ENCODE data around the gene RNF112.
A peak's percentile ranks its signal among the peaks of the same experiment; 100 is the strongest.

RNF112 gene

DNA sequence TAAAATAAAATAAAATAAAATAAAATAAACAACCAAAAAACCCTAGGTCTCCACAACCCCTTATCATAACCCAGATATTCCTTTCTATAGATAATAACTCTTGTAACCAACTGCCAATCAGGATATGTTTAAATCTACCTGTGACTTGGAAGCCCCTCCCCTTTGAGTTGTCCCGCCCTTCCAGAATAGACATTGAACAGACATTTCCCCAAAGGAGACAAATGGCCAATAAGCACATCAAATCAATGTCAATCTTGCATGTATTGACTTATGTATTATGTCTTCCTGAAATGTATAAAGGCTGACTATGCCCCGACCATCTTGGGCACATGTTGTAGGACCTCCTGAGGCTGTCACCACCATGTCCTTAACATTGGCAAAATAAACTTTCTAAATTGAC, 34.2 kb upstream of the RNF112 start:
- FAIRE-seq: peak; percentile 45

DNA sequence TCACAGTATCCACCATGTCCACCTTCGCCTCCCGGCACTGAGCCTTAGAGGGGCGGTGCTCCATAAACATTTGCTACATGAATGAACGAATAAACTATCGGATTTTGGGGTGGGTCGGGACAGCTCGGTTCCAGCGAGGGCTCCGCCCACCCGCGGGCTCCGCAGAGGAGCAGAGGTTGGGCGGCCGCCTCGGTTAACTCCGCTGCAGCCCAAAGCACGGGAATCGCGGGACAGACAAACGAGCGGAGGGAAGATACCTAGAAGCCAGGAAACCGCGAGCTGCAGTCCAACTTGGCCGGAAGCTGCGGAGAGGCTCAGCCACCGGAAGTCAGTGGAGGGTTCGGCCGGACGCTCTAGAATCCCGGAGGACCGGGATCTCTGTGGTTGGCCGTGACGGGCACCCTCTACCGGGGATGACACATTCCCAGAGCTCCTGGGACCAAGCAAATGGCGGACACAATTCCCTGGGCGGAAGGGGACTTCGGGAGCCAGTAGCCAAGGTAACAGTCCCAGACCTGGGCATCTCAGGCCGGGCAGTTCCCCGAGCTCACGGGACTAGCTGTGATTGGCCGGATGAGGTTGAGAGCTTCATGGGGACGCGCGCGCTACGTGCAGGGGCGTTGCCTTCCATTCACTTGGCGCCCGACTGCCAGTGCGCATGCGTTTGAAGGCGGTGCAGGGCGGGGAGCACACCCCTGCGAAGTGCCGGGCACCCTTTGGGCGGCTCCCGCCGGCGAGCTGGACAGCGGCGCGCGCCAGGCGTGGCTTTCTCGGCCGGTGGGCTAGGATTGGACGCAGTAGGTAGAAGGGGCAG, 33.2 kb upstream of the RNF112 start:
- peak; percentile 80 for FAIRE-seq

DNA sequence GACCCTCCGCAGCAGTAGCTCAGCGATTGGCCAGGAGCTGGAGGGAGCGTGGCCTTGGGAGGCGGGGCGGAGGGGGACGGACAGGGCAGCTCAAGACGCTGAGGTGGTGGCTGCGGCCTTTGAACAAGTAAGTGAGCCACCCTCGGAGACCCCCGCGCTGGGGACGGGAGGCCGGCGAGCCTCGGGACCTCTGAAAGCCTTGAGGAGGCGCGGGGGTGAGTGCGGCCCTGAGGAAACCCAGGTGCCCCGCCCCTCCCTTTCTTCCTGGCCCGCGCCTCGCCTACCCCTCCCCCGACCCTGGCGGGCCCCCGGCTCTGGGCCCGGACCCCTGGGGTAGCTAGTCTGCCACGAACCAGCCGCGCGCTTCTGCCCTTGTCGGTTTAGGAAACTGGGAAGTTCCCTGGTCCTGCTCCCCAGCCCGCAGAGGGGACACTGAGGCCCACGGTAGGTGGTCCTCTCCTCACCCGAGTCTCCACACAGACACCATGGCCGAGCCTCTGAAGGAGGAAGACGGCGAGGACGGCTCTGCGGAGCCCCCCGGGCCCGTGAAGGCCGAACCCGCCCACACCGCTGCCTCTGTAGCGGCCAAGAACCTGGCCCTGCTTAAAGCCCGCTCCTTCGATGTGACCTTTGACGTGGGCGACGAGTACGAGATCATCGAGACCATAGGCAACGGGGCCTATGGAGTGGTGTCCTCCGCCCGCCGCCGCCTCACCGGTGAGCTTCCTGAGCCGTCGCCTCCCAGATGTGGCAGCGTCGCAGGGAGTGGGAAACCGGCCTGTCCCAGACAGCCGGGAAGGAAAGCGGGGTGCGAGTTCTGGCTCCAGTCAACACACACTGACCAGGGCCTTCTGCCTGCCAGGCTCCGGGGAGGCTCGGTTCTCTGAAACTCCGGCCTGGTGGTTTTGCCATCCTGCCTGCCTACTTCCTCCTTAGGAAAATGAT, 32.3 kb upstream of the RNF112 start, which contains the start of gene MAPK7:
TSS of gene MAPK7 (plus strand) at position 83 of the 945 bp plus-strand sequence. CDS start at position 486, 403 bp downstream.
- FAIRE-seq: no peak

DNA sequence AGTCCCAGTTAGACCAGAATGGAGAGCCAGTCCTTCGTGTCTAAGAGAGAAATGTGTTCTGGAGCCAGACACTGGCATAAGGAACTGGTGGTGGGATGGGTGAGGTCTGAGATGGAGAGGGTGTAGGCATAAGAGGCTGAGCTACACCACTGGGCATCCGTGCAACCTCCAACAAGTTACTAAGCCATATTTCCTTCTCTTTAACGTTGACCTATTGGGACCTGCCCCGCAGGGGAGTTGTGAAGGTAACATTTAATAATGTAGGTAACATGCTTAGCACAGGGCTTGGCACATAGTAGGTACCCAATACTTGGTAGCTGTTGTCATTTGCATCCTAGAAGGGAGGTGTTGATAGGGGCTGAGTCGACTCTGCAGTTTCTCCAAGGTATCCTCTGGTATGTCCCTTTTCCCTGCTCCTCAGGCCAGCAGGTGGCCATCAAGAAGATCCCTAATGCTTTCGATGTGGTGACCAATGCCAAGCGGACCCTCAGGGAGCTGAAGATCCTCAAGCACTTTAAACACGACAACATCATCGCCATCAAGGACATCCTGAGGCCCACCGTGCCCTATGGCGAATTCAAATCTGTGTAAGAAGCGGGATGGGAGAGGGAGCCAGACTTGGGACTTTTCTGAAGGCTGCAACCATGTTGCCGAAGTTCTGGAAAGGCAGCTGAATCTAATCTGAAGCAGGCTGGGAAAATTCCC, 31.5 kb upstream of the RNF112 start:
- FAIRE-seq: no peak

DNA sequence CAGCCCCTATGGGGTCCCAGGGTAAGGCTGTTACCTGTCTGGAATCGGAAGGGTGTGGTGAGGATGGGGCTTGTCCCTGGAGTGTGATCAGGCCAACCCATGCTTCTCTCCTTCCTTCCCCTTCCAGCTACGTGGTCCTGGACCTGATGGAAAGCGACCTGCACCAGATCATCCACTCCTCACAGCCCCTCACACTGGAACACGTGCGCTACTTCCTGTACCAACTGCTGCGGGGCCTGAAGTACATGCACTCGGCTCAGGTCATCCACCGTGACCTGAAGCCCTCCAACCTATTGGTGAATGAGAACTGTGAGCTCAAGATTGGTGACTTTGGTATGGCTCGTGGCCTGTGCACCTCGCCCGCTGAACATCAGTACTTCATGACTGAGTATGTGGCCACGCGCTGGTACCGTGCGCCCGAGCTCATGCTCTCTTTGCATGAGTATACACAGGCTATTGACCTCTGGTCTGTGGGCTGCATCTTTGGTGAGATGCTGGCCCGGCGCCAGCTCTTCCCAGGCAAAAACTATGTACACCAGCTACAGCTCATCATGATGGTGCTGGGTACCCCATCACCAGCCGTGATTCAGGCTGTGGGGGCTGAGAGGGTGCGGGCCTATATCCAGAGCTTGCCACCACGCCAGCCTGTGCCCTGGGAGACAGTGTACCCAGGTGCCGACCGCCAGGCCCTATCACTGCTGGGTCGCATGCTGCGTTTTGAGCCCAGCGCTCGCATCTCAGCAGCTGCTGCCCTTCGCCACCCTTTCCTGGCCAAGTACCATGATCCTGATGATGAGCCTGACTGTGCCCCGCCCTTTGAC, 30.3 kb upstream of the RNF112 start:
- FAIRE-seq: no peak

DNA sequence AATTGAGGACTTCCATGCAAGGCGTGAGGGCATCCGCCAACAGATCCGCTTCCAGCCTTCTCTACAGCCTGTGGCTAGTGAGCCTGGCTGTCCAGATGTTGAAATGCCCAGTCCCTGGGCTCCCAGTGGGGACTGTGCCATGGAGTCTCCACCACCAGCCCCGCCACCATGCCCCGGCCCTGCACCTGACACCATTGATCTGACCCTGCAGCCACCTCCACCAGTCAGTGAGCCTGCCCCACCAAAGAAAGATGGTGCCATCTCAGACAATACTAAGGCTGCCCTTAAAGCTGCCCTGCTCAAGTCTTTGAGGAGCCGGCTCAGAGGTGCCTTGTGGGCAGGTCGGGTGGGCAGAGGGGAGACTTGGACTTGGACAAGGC, 29.7 kb upstream of the RNF112 start:
- no peak for FAIRE-seq

DNA sequence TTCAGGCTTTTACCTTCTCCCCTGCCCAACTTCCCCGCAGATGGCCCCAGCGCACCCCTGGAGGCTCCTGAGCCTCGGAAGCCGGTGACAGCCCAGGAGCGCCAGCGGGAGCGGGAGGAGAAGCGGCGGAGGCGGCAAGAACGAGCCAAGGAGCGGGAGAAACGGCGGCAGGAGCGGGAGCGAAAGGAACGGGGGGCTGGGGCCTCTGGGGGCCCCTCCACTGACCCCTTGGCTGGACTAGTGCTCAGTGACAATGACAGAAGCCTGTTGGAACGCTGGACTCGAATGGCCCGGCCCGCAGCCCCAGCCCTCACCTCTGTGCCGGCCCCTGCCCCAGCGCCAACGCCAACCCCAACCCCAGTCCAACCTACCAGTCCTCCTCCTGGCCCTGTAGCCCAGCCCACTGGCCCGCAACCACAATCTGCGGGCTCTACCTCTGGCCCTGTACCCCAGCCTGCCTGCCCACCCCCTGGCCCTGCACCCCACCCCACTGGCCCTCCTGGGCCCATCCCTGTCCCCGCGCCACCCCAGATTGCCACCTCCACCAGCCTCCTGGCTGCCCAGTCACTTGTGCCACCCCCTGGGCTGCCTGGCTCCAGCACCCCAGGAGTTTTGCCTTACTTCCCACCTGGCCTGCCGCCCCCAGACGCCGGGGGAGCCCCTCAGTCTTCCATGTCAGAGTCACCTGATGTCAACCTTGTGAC, 29.1 kb upstream of the RNF112 start:
- no peak for FAIRE-seq

DNA sequence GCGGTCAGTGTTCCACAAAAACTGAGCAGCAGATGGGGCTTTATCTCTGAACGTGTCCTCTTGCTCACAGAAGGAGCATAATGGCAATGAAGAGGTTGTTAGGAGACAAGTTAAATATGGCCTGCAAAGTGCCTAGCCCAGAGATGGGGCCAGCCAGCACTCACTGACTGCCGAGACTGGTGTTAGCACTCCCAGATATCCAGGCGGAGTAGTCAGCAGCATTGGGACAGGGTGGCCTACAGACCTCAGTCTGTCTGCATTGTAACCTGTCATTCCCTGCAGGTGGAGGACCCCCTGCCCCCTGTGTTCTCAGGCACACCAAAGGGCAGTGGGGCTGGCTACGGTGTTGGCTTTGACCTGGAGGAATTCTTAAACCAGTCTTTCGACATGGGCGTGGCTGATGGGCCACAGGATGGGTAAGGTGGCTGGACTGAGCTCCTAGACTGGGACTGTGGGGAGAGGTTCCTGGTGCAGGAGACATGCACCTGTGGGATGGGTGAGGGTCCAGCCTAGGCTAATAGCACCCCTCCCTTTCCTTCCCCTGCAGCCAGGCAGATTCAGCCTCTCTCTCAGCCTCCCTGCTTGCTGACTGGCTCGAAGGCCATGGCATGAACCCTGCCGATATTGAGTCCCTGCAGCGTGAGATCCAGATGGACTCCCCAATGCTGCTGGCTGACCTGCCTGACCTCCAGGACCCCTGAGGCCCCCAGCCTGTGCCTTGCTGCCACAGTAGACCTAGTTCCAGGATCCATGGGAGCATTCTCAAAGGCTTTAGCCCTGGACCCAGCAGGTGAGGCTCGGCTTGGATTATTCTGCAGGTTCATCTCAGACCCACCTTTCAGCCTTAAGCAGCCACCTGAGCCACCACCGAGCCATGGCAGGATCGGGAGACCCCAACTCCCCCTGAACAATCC, 28.2 kb upstream of the RNF112 start:
- FAIRE-seq: no peak

DNA sequence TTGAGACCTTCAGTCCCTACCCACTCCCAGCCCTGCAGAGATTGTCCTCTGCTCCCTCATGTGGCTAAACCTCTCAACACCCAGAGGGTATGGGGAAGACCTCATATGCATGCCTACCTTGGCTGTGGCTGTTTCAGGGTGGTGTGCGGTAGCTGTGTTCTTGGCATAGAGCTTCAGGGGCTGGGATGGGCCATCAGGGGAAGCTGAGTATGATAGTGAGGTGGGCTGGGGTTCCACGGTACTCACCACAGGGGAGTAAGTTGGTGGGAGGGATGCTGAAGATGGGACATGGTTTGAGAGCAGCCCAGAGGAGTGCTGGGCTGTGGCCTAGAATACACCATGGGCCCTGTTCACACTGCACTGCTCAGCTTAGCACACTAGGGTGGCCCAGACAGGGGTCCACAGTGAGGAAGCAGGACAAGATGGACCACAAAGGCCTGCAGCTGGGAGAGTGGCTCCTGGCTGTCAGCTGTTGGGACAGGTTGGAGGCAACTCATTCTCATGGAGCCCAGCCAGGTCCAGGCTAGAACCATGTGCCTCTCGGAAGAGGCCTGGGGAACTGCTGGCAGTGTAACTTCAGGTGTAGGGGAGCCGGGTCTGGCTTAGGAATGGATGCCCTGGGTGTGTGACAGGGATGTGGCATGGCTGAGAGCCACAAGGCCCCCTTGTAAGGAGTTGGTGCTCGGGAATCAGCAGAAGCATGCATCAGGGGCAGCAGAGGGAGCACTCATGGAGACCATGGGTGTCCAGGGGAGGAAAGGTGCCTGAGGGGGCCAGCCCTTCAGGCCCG, 27.2 kb upstream of the RNF112 start:
- FAIRE-seq: no peak

DNA sequence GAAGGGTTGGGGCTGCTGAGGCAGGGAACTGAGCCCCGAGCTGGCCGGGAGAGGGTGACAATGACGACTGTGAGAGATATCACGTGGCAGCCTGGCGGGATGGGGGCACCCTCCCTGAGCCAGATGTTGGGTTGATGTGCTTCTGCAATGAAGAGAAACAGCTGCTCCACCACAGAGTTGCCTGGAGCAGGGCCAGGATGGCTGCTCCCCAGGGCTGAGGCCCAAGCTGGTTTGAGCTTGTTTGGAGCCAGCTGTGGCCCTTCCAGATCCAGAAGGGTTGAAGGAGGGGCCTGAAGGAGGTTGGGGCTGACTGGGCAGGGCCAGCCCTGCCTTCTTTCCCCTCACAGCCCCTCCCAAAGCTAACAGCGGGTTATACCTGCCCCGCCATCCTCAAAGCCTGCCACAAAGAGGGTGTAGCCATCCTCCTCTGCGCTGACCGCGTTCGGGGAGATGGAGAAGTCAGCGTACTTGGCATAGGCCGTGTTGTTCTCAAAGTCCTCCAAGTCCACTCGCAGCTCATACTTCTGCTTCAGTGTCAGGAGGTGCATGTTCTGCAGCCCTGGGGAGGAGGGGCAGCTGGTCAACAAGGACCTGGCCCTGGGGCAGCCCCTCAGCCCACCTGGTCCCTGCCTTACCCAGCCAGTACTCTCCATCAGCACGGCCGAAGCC, 26.2 kb upstream of the RNF112 start:
- FAIRE-seq: no peak

DNA sequence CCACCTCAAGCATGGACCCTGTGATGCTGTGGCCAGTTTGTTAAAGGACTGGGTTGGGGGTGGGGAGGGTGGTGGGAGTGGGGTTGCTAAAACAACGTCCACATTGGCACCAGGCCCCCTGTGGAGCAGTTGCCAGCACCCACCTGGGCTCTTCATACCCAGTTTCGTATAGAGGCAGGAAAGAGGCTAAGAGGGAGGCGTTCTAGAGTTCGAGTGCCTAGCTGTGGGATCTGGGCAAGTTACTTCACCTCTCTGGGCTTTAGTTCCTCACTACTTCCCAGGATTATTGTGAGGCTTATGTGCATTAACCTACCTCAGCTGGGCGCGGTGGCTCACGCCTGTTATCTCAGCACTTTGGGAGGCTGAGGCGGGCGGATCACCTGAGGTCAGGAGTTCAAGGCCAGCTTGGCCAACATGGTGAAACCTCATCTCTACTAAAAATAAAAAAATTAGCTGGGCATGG, 25.5 kb upstream of the RNF112 start:
- no peak for FAIRE-seq

DNA sequence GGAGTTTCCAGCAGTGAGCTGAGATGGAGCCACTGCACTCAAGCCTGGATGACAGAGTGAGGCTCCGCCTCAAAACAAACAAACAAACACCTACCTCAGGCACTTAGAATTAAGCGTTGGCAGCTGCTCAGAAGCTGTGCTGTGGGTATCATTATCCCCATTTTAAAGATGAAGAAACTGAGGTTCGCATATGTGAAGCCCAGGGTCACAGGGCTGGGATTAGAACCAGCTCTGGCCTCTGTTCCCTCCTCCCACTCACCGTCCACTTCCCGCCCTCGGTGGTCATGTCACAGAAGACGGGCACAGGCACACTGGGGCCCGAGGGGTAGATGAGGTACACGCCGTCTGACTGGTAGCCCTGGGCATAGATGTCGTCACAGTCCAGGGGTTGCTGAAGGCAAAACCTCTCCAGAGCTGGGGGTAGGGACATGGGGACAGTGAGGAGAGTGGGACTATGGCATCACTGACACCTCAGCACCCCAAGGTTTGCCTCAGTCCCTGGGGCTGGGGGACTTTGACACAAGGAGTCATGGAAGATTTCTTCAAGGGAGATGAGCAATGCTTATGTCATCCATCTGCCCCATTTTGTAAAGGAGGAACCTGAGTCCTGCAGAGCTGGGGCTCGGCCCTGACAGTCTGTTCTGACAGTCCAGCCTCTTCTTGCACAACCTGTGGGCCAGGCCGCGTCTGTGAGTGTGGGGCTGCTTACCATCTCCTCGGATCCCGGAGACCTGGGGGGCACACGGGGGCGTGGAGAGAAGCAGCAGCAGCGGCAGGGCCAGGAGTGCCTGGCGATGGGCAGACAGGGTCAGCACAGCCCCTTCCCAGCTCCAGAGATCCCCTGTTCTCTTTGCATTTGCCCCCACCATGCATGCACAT, 24.7 kb upstream of the RNF112 start:
- FAIRE-seq: no peak

DNA sequence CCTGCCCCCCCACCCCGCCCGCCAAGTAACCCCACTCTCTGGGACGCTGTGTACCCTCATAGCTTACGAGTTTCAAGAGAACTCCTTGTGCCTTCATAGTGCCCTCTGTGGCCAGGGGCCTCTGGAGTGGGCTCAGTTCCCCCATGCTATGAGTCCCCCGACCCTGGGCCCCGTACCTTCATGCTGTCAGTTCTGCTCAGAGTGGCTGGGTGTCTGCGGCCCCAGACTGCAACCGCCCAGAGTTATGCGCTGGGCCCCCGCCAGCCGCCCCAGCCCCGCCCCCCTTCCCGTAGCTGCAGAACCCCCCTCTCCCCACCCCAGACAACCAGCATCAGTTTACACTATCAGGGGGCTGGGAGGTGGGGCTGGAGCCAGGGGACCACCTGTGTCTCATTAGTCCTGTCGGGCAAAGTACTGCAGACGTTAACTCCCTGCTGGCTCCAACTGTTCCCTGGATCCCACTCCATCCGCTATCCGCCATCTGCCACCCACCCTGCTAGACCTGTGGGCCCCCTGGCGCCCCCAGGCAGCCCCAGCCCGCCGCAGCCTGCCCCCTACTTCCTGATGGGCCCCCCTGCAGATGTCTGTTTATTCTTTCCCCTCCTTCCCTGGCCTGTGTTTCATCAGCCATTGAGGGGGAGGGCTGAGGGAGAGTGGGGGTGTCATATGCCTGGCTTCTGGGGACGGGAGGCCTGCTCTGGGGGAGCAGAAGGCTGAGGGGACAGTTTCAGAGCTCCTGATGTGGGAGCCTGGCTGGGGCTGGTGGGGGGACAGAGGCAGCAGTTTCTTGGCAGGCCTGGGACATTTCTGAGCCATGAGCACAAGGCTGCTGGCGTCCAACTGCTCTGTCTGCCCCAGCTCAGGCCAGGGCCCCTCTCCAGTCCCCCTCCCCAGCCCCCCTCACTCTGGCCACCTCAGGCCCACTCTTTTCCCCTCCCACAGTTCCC, 23.8 kb upstream of the RNF112 start, which contains the start of gene MFAP4:
TSS of gene MFAP4 (minus strand) at position 217 of the 947 bp plus-strand sequence. CDS start at position 182, 35 bp downstream.
- no peak for FAIRE-seq

DNA sequence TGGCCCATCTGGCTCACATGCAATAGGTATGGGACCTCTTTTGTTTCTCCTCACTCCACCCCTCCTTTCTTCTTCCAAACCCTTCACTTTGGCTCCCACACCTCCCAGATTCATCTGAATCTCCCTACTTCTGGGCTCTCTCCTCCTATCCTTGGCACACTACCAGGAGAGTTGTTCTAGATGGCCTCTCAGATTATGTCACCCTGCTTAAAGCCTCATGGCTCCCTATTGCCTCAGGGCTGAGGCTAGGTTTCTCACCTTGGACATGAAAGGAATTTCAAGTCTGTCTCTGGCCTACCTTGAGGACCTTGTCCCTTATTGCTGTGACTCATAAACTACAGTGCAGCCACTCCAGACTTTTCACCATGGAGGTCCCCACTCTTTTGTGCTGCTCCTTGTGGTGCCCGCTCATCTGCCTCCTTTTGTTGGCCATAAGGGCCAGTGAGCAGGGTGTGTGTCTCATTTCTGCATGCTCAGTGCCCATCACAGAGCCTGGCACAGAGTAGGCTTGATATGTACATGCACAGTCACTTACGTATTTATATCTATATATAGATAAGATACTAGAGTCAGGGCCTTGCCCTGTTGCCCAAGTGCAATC, 23.0 kb upstream of the RNF112 start:
- no peak for FAIRE-seq

DNA sequence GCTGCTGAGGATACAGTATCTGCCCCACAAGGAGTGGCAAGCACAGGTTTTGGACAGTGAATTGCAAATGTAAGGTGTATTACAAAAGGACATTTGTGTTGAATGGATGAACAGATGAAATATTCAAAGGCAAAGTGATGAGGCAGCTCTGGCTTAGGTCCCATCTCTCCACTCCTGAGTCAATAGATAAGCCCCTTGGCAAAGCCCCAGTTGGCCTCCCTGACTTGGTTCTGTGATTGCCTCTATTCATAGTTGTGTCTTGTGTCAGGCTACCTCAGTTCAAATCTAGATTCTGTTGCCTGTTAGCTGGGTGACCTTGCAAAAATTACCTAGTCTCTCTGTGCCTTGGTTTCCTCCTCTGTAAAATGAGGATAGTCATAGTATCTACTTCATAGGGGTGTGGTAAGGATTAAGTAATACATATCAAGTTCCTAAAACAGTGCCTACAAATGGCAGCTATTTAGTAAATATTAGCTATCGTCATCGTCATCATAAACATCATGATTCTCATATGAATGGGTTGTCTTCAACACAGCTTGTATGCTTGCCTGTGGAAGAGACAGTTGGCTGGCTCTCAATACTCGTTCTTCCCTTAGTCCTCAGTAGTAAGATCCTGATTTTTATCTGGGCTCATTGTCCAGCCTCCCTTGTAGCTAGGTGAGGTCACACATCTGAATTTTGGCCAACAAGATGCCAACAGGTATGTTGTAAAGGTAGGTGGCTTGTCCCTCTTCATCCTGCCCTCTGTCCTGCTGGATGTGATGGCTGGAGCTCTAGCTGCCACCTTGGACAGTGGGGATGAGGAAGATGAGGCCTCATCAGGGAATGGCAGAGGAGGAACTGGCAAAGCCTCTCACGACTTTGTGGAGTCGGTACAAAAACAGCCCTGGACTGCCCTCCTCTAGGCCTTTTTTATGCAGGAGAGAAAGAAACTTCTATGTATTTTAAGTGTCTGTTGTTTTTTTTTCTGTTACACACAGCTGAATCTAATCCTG, 21.9 kb upstream of the RNF112 start:
- no peak for FAIRE-seq
